ENCODE results near the gene ST14.

ST14 gene

DNA sequence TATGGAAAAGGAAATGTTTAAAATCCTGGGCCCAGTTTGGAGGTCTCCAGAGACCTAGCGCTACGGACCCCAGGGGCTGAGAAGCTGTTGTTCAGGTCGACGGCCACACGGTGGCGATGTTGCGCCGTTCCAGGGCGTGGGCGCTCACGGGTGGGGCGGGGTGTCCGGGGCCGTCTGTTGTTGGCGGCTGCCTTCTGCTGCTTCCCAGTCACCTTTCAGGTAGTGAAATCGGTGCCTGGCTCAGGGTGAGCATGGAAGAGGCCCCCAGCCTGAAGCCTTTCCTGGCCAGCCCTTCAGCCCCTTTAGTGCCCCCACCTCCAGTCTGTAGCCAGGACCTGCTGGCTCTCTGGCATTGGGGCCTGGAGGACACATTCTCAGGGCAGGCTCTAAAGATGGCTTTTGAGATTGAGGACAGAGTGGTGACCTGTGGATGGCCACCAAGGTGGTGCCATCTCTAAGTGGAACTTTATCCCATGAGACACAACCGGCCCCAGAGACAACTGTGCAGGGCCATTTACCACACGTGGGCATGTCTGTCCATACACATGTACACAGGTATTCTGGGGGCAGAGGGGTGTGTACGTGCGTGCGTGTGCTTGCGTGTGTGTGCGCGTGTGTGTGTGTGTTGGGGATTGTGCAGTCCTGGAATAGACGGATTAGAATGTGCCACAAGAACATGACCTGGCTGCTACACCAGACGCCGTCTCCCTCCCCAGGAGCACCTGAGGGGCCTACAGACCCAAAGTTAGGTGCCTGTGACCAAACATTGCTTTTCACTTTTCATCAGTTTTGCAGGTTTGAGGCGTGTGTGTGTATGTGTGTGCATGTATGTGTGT lies 53.8 kb downstream of the ST14 start:
- TF ChIP-seq ZNF384 (IDR thresholded peaks at IDR 0.05) (no peak), CTBP1 (IDR thresholded peaks at IDR 0.05; ENCODE audit: borderline replicate concordance) (no peak), BHLHE40 (IDR thresholded peaks at IDR 0.05; ENCODE audit: borderline replicate concordance) (no peak), FOXM1 (IDR thresholded peaks at IDR 0.05; ENCODE audit: borderline replicate concordance) (no peak), L3MBTL2 (conservative IDR thresholded peaks at IDR 0.05) (no peak), NFRKB (IDR thresholded peaks at IDR 0.05) (no peak), ARNT (IDR thresholded peaks at IDR 0.05) (no peak), SUZ12 (IDR thresholded peaks at IDR 0.05) (no peak), ELF4 (IDR thresholded peaks at IDR 0.05) (no peak), HDGF (IDR thresholded peaks at IDR 0.05; ENCODE audit: borderline replicate concordance) (no peak), SP1 (IDR thresholded peaks at IDR 0.05) (no peak), FOXA1 (IDR thresholded peaks at IDR 0.05) (no peak), FOXK2 (IDR thresholded peaks at IDR 0.05) (no peak), TARDBP (IDR thresholded peaks at IDR 0.05) (no peak)
- TF ChIP-seq, protein P1, sequence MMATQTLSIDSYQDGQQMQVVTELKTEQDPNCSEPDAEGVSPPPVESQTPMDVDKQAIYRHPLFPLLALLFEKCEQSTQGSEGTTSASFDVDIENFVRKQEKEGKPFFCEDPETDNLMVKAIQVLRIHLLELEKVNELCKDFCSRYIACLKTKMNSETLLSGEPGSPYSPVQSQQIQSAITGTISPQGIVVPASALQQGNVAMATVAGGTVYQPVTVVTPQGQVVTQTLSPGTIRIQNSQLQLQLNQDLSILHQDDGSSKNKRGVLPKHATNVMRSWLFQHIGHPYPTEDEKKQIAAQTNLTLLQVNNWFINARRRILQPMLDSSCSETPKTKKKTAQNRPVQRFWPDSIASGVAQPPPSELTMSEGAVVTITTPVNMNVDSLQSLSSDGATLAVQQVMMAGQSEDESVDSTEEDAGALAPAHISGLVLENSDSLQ (IDR thresholded peaks at IDR 0.05): no peak
- DNase-seq (ENCODE audit: extremely low spot score): peak; percentile 88
- ChIA-PET CTCF (interaction anchor here (0.5 to 1.2 kb wide), 9 partner anchors 62 to 1546 kb away, joined by 3 to 6 read pairs (median 3); partner anchors contain the start of gene ADAMTS8), POLR2A (no interaction called here)

- POLR2A ChIA-PET: no interaction called here
- TF ChIP-seq HDGF (IDR thresholded peaks at IDR 0.05; ENCODE audit: borderline replicate concordance) (no peak), FOXK2 (IDR thresholded peaks at IDR 0.05) (no peak), LEF1 (IDR thresholded peaks at IDR 0.05; ENCODE audit: borderline replicate concordance) (no peak), ZNF384 (IDR thresholded peaks at IDR 0.05) (no peak), FOXA1 (IDR thresholded peaks at IDR 0.05) (no peak), FOXM1 (IDR thresholded peaks at IDR 0.05; ENCODE audit: borderline replicate concordance) (no peak), L3MBTL2 (conservative IDR thresholded peaks at IDR 0.05) (no peak), ARNT (IDR thresholded peaks at IDR 0.05) (no peak), CTBP1 (IDR thresholded peaks at IDR 0.05; ENCODE audit: borderline replicate concordance) (no peak)
- CTCF ChIA-PET: no interaction called here
- no peak for DNase-seq (ENCODE audit: extremely low spot score)
Measured at GRCh38 chr11:130213979-130214281, 54.3 kb downstream of the ST14 start.

DNA sequence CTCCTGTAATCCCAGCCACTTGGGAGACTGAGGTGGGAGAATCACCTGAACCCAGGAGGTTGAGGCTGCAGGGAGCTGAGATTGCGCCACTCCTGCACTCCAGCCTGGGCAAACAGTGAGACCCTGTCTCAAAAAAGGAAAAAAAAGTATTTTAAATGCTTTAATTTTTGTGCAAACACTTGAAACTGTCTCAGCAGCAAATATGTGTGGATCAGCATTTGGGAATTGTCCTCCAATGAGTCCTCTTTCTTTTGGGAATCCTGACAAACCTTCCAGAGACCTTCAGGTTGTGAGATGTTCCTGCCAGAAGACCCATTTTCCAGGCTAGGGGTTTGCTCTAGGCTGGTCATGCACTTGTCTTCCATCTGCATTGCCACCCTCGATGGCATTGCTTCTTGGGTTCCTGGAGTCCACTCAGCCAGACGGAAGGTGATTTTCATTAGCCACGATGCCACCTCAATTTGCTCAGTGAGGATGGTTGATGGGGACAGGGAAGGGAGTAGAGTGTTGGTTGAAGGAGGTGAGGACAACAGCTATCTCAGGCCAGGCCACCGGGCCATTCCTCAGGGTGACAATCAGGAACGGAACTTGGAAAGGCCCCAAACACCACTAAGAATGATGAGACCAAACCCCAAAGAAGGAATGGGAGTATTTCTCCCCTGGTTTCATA lies 55.4 kb downstream of the ST14 start:
- no peak for DNase-seq (ENCODE audit: extremely low spot score)
- CTCF ChIA-PET: interaction anchor here (0.6 kb wide), 1 partner anchor 702 kb away, joined by 3 read pairs; the partner anchor contains the start of gene SNX19
- POLR2A ChIA-PET: no interaction called here
- TF ChIP-seq NFRKB (IDR thresholded peaks at IDR 0.05): no peak
- no peak for TF ChIP-seq ZNF384 (IDR thresholded peaks at IDR 0.05)
- TF ChIP-seq BHLHE40 (IDR thresholded peaks at IDR 0.05; ENCODE audit: borderline replicate concordance): no peak
- no peak for TF ChIP-seq FOXK2 (IDR thresholded peaks at IDR 0.05)
- TF ChIP-seq, protein P1 (IDR thresholded peaks at IDR 0.05): no peak
- TF ChIP-seq SUZ12 (IDR thresholded peaks at IDR 0.05): no peak
- no peak for TF ChIP-seq FOXA1 (IDR thresholded peaks at IDR 0.05)
- TF ChIP-seq LEF1 (IDR thresholded peaks at IDR 0.05; ENCODE audit: borderline replicate concordance): no peak
- TF ChIP-seq L3MBTL2 (conservative IDR thresholded peaks at IDR 0.05): no peak
- no peak for TF ChIP-seq ARNT (IDR thresholded peaks at IDR 0.05)
- no peak for TF ChIP-seq ELF4 (IDR thresholded peaks at IDR 0.05)
- TF ChIP-seq CTBP1 (IDR thresholded peaks at IDR 0.05; ENCODE audit: borderline replicate concordance): no peak
- TF ChIP-seq SP1 (IDR thresholded peaks at IDR 0.05): no peak
- no peak for TF ChIP-seq HDGF (IDR thresholded peaks at IDR 0.05; ENCODE audit: borderline replicate concordance)
- TF ChIP-seq TARDBP (IDR thresholded peaks at IDR 0.05): no peak
- TF ChIP-seq FOXM1 (IDR thresholded peaks at IDR 0.05; ENCODE audit: borderline replicate concordance): no peak

DNA sequence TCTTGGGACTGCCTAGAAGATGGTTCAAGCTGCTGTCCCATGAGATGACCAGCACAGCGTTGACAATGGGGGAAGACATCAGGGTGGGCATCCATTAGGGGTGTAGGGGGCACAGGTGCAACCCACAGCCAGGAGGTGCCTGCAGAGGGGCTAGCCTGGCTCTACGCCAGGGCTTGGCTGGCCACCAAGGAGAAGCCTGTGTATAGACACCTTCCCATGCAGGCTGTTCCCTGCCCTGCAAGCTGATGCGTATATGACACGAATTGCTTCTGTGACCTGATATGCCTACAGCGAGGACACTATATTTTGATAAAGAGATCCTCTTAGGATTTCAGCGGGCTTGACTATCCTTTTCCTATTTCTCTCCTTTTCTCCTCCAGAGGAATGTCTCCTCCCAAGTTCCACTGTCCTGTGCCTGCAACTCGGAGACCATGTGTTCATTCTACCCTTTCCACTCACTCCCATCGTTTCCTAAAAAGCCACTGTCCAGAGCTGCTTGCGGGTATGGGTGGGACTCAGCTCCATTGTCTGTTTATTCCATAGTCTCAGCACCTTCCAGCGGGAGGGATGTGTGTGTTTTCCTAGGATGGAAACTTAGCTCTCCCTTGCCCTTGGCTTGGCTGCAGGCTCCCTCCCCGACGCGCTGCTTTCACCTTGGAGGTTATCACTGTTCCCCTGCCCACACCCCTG lies 56.1 kb downstream of the ST14 start:
- TF ChIP-seq ARNT (IDR thresholded peaks at IDR 0.05): no peak
- TF ChIP-seq CTBP1 (IDR thresholded peaks at IDR 0.05; ENCODE audit: borderline replicate concordance): no peak
- TF ChIP-seq FOXK2 (IDR thresholded peaks at IDR 0.05): no peak
- no peak for DNase-seq (ENCODE audit: extremely low spot score)
- ChIA-PET POLR2A (no interaction called here), CTCF (no interaction called here)

DNA sequence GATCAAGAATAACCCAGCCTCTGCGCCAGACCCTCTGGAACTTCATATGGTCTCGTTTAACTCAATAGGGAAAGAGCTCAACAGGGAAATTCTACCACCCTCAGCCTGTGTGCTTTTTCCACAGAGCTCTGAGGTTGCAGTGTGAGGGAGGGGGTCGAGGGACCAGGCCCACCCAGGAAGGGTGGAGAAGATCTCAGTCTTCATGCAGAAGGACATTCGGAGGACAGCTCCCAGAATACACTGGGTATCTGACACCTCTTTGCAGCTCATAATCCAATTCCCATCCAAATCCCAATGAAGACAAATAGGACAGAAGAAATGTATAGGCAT lies 56.6 kb downstream of the ST14 start:
- CTCF ChIA-PET: no interaction called here
- POLR2A ChIA-PET: no interaction called here
- TF ChIP-seq HDGF (IDR thresholded peaks at IDR 0.05; ENCODE audit: borderline replicate concordance) (no peak), L3MBTL2 (conservative IDR thresholded peaks at IDR 0.05) (no peak), ELF4 (IDR thresholded peaks at IDR 0.05) (no peak), NFRKB (IDR thresholded peaks at IDR 0.05) (no peak)
- no peak for DNase-seq (ENCODE audit: extremely low spot score)

DNA sequence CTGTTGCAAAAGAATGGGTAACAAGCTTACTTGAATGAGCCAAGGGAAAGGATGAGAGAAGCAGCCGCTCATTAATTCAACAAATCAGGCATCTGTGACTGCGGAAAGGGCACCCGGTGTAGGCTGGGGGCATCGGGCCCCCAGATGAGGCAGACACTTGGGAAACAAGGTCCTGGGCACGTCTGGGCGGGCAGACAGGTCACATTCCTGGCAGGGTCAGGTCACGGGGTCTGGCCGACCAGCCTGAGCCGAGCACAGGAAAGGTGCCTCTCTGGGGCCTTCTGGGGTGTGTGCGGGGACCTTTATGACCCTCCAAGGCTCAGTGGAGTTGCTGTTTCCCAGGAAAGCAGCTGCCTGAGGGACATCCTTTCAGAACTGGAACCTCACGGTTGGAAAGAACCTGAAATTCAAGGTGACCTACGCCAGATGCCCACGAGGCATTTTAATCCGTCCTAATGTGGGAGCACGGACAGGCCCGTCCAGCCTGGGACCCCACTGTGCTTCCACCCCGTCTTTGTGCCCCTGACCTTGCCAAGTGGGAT lies 57.1 kb downstream of the ST14 start:
- no peak for DNase-seq (ENCODE audit: extremely low spot score)
- CTCF ChIA-PET: interaction anchor here (0.6 kb wide), 1 partner anchor 81 kb away, joined by 4 read pairs; no protein-coding TSS in a partner anchor
- POLR2A ChIA-PET: no interaction called here
- TF ChIP-seq FOXK2 (IDR thresholded peaks at IDR 0.05): no peak
- no peak for TF ChIP-seq HDGF (IDR thresholded peaks at IDR 0.05; ENCODE audit: borderline replicate concordance)
- TF ChIP-seq ZNF384 (IDR thresholded peaks at IDR 0.05): no peak

Measured in HEK293T (cell line).